Esophagus muscularis mucosa (tissue), 4 donors: ENCODE measurements around the gene SLC38A9. TPM values are rescaled to one million over a fixed set of nuclear protein-coding genes. Genes with fewer than 3 reads are reported as not detected.
A peak's percentile ranks its signal among the peaks of the same experiment; 100 is the strongest.

Experiments
- DNase-seq: peaks from one replicate; pipeline ENCODE4 v3.0.0-alpha.2; 2017; ENCODE audit errors: extremely low spot score
- H3K27ac ChIP-seq, 4 donors: fragments of 200-600 bp; sonication (generic); replicated peaks in 1 of 4; 1 replicate in 3 of 4; 2 replicates in 1 of 4; pipeline ENCODE4 v1.5.1; 2016 to 2019; ENCODE audit warnings: mild to moderate bottlenecking in 1 of 4
- H3K27me3 ChIP-seq, 4 donors: fragments of 200-600 bp; sonication (generic); one replicate each; pipeline versions ENCODE4 v1.5.1 to v1.6.0; 2016 to 2019
- H3K36me3 ChIP-seq, 4 donors: fragments of 200-600 bp; sonication (generic); one replicate each; pipeline ENCODE4 v1.5.1; 2016 to 2019
- H3K4me1 ChIP-seq, 4 donors: fragments of 200-600 bp; sonication (generic); one replicate each; pipeline ENCODE4 v1.5.1; 2016 to 2019
- H3K4me3 ChIP-seq, 4 donors: fragments of 200-600 bp; sonication (generic); 1 replicate in 2 of 4; 2 replicates in 2 of 4; pipeline ENCODE4 v1.5.1; 2016 to 2019; ENCODE audit warnings: mild to moderate bottlenecking in 4 of 4, moderate library complexity in 1 of 4
- H3K9me3 ChIP-seq, 4 donors: fragments of 200-600 bp; sonication (generic); 1 replicate in 3 of 4; 2 replicates in 1 of 4; pipeline ENCODE4 v1.5.1; 2016 to 2019
- EP300 ChIP-seq: sonication (generic); formaldehyde crosslinking; IDR thresholded peaks from one replicate; pipeline ENCODE4 v1.6.1; 2017; ENCODE audit warnings: antibody characterized with exemption
- POLR2A ChIP-seq: fragments of 450-650 bp; IDR thresholded peaks from one replicate; pipeline ENCODE4 v1.6.1; 2017; ENCODE audit warnings: antibody characterized with exemption, moderate library complexity, mild to moderate bottlenecking, low read depth
- POLR2AphosphoS5 ChIP-seq, 2 donors: sonication (generic); formaldehyde crosslinking; IDR thresholded peaks; one replicate each; pipeline ENCODE4 v1.6.1; 2017; ENCODE audit warnings: antibody characterized with exemption in 2 of 2
- WGBS: methylation state at CpG from one replicate; pipeline ENCODE4 v1.1.5; 2018; 5-methylcytosine and 5-hydroxymethylcytosine counted together
- intact Hi-C: fragments of 100-400 bp; cut with DNase I; formaldehyde crosslinking; loops from one replicate; pipeline ENCODE4 v1.15.1; 2023
- total RNA-seq, 4 donors: library from RNA; depleted of rRNA; stranded (reverse); fragments of >200 nt; gene quantifications; one replicate each; pipeline versions ENCODE4 v1.1.0 to v1.2.1, GENCODE V29; 2016
- TF ChIP-seq, protein P1 (sequence below), 3 experiments: fragments of 200-600 bp in 2 of 3; fragments of 450-650 bp in 1 of 3; sonication (generic) in 2 of 3; IDR thresholded peaks; one replicate each; pipeline ENCODE4 v1.5.1; 2017 to 2019; ENCODE audit warnings: antibody characterized with exemption in 3 of 3, mild to moderate bottlenecking in 2 of 3, moderate library complexity in 1 of 3

The SLC38A9 gene
- total RNA-seq, 4 donors from 2014 or later: 10.0 to 12.3 (median 11.0) TPM

DNA sequence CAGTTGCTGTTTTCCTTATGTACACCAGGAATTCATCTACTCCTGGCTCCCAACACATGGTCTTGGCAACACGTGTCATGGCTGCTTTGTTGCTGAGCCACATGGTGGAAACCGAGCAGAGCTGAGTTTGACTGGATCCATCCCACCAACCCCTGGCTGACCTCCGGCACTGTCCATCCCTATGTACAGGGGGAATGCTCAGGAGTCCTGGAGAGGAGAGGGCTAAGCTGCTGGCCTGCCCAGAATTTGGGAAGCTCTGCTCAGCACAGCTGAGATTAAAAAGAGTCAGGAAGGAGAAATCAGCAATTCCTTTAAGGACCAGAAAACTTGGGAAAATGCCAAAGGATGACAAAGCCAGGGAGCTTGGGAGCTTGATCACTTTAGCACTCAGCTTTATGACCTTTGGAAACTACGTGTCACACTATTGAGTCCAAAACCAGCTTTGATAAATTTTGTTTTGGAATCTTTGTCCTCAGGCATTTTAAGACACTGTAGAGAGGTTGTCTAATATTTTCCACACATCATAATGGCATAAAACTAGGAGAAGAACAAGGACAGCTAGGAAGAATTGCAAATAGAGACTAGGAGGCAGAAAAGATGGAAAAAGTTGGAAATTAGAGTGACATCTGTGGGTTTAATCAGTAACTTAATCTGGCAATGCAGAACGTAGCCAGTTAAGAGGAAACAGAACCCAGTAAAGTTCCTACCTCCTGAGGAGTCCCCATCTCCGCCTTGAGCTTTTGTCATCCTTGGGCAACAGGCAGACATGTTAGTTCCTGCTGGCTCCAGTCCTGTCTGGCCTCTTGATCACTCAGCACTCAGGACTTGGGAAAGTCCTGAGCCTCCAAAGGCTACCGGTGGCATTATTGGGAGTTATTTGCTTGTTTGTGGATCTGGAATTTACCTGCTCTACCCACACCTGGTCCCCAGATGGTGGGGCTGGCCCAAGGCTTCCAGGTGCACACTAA is 114.8 kb downstream of the SLC38A9 start:
- Histone ChIP-seq H3K27me3 (no peaks in the 10 kb centered on the region), H3K9me3 (no peaks in the 10 kb centered on the region), H3K27ac (peak overlapping the region; percentile 84 to 93 (median 88)), H3K4me3 (no peak overlapping the region), H3K4me1 (peaks cover 52 to 59% (median 55%) of the 10 kb centered on the region in 4 donors), H3K36me3 (no peaks in the 10 kb centered on the region)
- intact Hi-C loops: no loop called here
- DNase-seq: no peak
- WGBS: 23% methylated on average over 7 of the region's 7 CpGs
- TF ChIP-seq POLR2AphosphoS5 (IDR thresholded peaks at IDR 0.05) (peak; percentile 22 to 58), POLR2A (no peak), EP300 (no peak)
- TF ChIP-seq, protein P1, sequence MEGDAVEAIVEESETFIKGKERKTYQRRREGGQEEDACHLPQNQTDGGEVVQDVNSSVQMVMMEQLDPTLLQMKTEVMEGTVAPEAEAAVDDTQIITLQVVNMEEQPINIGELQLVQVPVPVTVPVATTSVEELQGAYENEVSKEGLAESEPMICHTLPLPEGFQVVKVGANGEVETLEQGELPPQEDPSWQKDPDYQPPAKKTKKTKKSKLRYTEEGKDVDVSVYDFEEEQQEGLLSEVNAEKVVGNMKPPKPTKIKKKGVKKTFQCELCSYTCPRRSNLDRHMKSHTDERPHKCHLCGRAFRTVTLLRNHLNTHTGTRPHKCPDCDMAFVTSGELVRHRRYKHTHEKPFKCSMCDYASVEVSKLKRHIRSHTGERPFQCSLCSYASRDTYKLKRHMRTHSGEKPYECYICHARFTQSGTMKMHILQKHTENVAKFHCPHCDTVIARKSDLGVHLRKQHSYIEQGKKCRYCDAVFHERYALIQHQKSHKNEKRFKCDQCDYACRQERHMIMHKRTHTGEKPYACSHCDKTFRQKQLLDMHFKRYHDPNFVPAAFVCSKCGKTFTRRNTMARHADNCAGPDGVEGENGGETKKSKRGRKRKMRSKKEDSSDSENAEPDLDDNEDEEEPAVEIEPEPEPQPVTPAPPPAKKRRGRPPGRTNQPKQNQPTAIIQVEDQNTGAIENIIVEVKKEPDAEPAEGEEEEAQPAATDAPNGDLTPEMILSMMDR (IDR thresholded peaks at IDR 0.05): no peak

GRCh38 chr5:55594671-55595070 is 117.5 kb downstream of the SLC38A9 start:
- Histone ChIP-seq H3K27ac (no peak overlapping the region), H3K36me3 (no peaks in the 10 kb centered on the region), H3K9me3 (no peaks in the 10 kb centered on the region), H3K27me3 (no peaks in the 10 kb centered on the region), H3K4me3 (no peak overlapping the region), H3K4me1 (peaks cover 31 to 37% (median 33%) of the 10 kb centered on the region in 4 donors)
- intact Hi-C loops: no loop called here
- TF ChIP-seq POLR2A: no peak
- TF ChIP-seq, protein P1 (IDR thresholded peaks at IDR 0.05): no peak
- TF ChIP-seq EP300: no peak
- TF ChIP-seq POLR2AphosphoS5 (IDR thresholded peaks at IDR 0.05): no peak
- no peak for DNase-seq
- 82% methylated on average over 2 of the region's 2 CpGs for WGBS

DNA sequence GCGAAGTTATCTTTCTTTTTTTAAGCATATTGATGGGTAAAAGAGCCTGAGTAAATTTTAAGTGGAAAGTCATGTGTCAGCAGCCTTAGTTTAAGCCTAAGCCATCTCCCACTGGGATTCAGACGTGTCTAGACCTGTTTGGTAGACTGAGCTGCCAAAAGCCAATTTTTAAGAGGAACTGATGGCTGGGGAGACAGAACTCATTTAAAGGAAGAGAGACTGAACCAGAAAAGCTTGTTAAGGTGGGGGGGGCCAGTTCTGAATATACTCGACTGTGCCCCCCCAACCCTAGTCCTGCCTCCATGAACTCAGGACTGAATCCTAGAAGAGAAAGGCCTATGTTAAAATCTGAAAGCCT is 119.0 kb downstream of the SLC38A9 start:
- intact Hi-C loops: no loop called here

GRCh38 chr5:55592388-55593114 is 119.6 kb downstream of the SLC38A9 start:
- Histone ChIP-seq H3K9me3 (no peaks in the 10 kb centered on the region), H3K27ac (no peak overlapping the region), H3K4me1 (peaks cover 11 to 19% (median 12%) of the 10 kb centered on the region in 4 donors), H3K36me3 (no peaks in the 10 kb centered on the region), H3K27me3 (no peaks in the 10 kb centered on the region), H3K4me3 (no peak overlapping the region)
- TF ChIP-seq POLR2AphosphoS5 (IDR thresholded peaks at IDR 0.05) (no peak), POLR2A (no peak), EP300 (no peak)
- TF ChIP-seq, protein P1 (IDR thresholded peaks at IDR 0.05): no peak
- no peak for DNase-seq
- intact Hi-C loops: no loop called here
- 94% methylated on average over 5 of the region's 5 CpGs for WGBS

More for the DNA sequence above, 119.0 kb downstream of the SLC38A9 start:
- TF ChIP-seq, protein P1 (IDR thresholded peaks at IDR 0.05): no peak
- no peak for TF ChIP-seq POLR2A
- no peak for TF ChIP-seq EP300
- TF ChIP-seq POLR2AphosphoS5 (IDR thresholded peaks at IDR 0.05): no peak
- 73% methylated on average over 3 of the region's 3 CpGs for WGBS
- no peak overlapping the region for H3K27ac ChIP-seq
- DNase-seq: no peak
- no peak overlapping the region for H3K4me3 ChIP-seq
- H3K36me3 ChIP-seq: no peaks in the 10 kb centered on the region
- no peaks in the 10 kb centered on the region for H3K27me3 ChIP-seq
- no peaks in the 10 kb centered on the region for H3K9me3 ChIP-seq
- H3K4me1 ChIP-seq: peaks cover 17 to 24% (median 17%) of the 10 kb centered on the region in 4 donors
